OCI-LY1 (cell line): ENCODE data around the gene CA5A.
"Not testable (repeated sequence)": the region's sequence is repeated elsewhere in the genome, so short reads cannot be mapped to it uniquely, and the experiment has no call there.

Experiments
- H2AFZ ChIP-seq: fragments of 200-600 bp; sonication (generic), shearing (Covaris generic); 2 replicates; pipeline ENCODE4 v1.6.0; 2014; ENCODE audit warnings: antibody characterized with exemption, mild to moderate bottlenecking, low read length
- H3F3A ChIP-seq: fragments of 200-600 bp; sonication (generic), shearing (Covaris generic); 2 replicates; pipeline ENCODE4 v1.6.0; 2014; ENCODE audit warnings: mild to moderate bottlenecking, antibody characterized with exemption, low read length, moderate library complexity; ENCODE audit not compliant: insufficient read depth
- H3K27ac ChIP-seq: fragments of 200-600 bp; sonication (generic); 2 replicates; pipeline ENCODE4 v1.5.1; 2014; ENCODE audit warnings: low read length, mixed run types, mild to moderate bottlenecking, low read depth; ENCODE audit not compliant: poor library complexity, severe bottlenecking
- H3K27me3 ChIP-seq: fragments of 200-600 bp; sonication (generic); 2 replicates; pipeline ENCODE4 v1.6.0; 2014; ENCODE audit warnings: antibody characterized with exemption, mild to moderate bottlenecking, low read length, moderate library complexity; ENCODE audit not compliant: insufficient read depth
- H3K36me3 ChIP-seq: fragments of 200-600 bp; sonication (generic); 2 replicates; pipeline ENCODE4 v1.6.1; 2014; ENCODE audit warnings: mild to moderate bottlenecking, antibody characterized with exemption, low read length, moderate library complexity, mixed read lengths; ENCODE audit not compliant: insufficient read depth
- H3K4me1 ChIP-seq: fragments of 200-600 bp; sonication (generic); 2 replicates; pipeline ENCODE4 v1.5.1; 2014; ENCODE audit warnings: mild to moderate bottlenecking, low read length, moderate library complexity; ENCODE audit not compliant: insufficient read depth, severe bottlenecking
- H3K4me2 ChIP-seq: fragments of 200-600 bp; sonication (generic), shearing (Covaris generic); 2 replicates; pipeline ENCODE4 v1.6.1; 2014; ENCODE audit warnings: low read length
- H3K4me3 ChIP-seq: fragments of 200-600 bp; sonication (generic); 2 replicates; pipeline ENCODE4 v1.5.1; 2014; ENCODE audit warnings: low read length, low read depth, mild to moderate bottlenecking, mixed read lengths; ENCODE audit not compliant: poor library complexity, severe bottlenecking
- H3K79me2 ChIP-seq: fragments of 200-600 bp; shearing (Covaris generic); 2 replicates; pipeline ENCODE4 v1.6.1; 2016; ENCODE audit warnings: mixed run types, low read length, mixed read lengths; ENCODE audit not compliant: insufficient read depth
- H3K9ac ChIP-seq: fragments of 200-600 bp; sonication (generic), shearing (Covaris generic); 2 replicates; pipeline ENCODE4 v1.6.1; 2014; ENCODE audit warnings: mild to moderate bottlenecking, low read length, mixed read lengths
- H3K9me2 ChIP-seq: fragments of 200-600 bp; sonication (generic), shearing (Covaris generic); 2 replicates; pipeline ENCODE4 v1.6.1; 2014; ENCODE audit warnings: low read depth, mild to moderate bottlenecking, low read length, mixed read lengths
- H3K9me3 ChIP-seq: fragments of 200-600 bp; shearing (Covaris generic); 2 replicates; pipeline ENCODE4 v1.6.1; 2014; ENCODE audit warnings: low read length, mixed read lengths
- H4K20me1 ChIP-seq: fragments of 200-600 bp; sonication (generic), shearing (Covaris generic); 2 replicates; pipeline ENCODE4 v1.6.0; 2016; ENCODE audit warnings: mild to moderate bottlenecking, low read length; ENCODE audit not compliant: insufficient read depth
- CTCF ChIP-seq: fragments of 200-600 bp; sonication (generic), shearing (Covaris generic); IDR thresholded peaks from 2 replicates; pipeline ENCODE4 v1.5.1; 2017; ENCODE audit warnings: mild to moderate bottlenecking, antibody characterized with exemption, low read length, moderate library complexity, mixed read lengths
- EZH2 ChIP-seq: fragments of 200-600 bp; sonication (generic), shearing (Covaris generic); IDR thresholded peaks from 2 replicates; pipeline ENCODE4 v1.8.0; 2017; ENCODE audit warnings: borderline replicate concordance, mixed run types, mild to moderate bottlenecking, antibody characterized with exemption, low read length, moderate library complexity, mixed read lengths

CA5A gene

GRCh38 chr16:87983072-87983736 lies 46.9 kb upstream of the CA5A start:
- H2AFZ ChIP-seq, H3K4me1 ChIP-seq, H3K9me3 ChIP-seq, H3F3A ChIP-seq, H3K4me2 ChIP-seq, H3K9me2 ChIP-seq, H3K9ac ChIP-seq, H3K4me3 ChIP-seq, H3K27me3 ChIP-seq, H3K27ac ChIP-seq, H4K20me1 ChIP-seq, H3K79me2 ChIP-seq: not testable (repeated sequence)
- H3K36me3 ChIP-seq: peaks cover 32% of the 10 kb centered on the region
- peak; percentile 56 for TF ChIP-seq CTCF

GRCh38 chr16:87982581-87983041 lies 46.3 kb upstream of the CA5A start:
- H3K27ac ChIP-seq: no peak overlapping the region
- H3K9ac ChIP-seq: no peak overlapping the region
- H3K9me2 ChIP-seq: no peaks in the 10 kb centered on the region
- H3K36me3 ChIP-seq: peaks cover 32% of the 10 kb centered on the region
- H3K9me3 ChIP-seq: no peaks in the 10 kb centered on the region
- H3F3A ChIP-seq: no peaks in the 10 kb centered on the region
- H3K79me2 ChIP-seq: no peaks in the 10 kb centered on the region
- no peak overlapping the region for H3K4me3 ChIP-seq
- no peaks in the 10 kb centered on the region for H4K20me1 ChIP-seq
- no peak overlapping the region for H3K4me2 ChIP-seq
- no peaks in the 10 kb centered on the region for H3K27me3 ChIP-seq
- no peak overlapping the region for H2AFZ ChIP-seq
- H3K4me1 ChIP-seq: no peaks in the 10 kb centered on the region
- TF ChIP-seq EZH2 (no peak), CTCF (no peak)

GRCh38 chr16:87981376-87981775 lies 45.0 kb upstream of the CA5A start:
- not testable (repeated sequence) for H3K27ac ChIP-seq, H3K4me3 ChIP-seq, H3K27me3 ChIP-seq, H3K4me2 ChIP-seq, H4K20me1 ChIP-seq, H3K79me2 ChIP-seq, H3K9ac ChIP-seq, H2AFZ ChIP-seq, H3K9me3 ChIP-seq, H3K4me1 ChIP-seq, H3K9me2 ChIP-seq, H3F3A ChIP-seq
- peaks cover 35% of the 10 kb centered on the region for H3K36me3 ChIP-seq

DNA sequence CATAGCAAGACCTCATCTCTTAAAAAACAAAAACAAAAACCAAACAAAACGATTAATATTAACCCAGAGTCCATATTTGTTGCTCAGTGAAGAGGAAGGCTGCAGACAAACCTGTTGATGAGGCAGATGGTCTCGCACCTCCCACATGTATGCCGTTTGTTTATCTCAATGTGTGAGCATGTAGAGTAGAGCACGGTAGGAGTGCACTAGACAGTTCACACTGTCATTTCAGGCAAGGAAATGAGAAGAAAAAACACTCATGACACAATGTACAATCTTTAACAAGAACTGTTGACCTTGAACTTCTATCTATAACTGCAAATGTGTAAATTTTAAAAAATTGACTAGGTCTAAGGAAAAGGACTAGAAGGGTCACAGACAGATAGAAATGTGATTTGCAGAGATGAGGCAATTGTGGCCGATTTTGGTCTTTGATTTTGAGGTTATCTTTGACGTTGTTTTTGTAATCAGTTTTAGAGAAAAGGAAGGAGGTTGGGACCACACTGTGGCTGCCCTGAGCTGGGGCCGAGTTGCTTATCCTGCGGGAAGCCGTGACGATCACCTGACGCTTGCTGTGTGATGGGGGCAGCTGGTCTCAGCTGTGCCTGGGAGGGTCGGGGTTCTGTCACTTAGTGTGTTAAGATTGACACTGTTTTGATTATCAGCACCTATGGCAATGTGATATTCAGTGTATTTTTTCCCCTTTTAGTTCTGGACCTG lies 43.7 kb upstream of the CA5A start:
- H2AFZ ChIP-seq, H3K9me2 ChIP-seq, H3K9me3 ChIP-seq, H3K79me2 ChIP-seq, H3K4me2 ChIP-seq, H3K27ac ChIP-seq, H4K20me1 ChIP-seq, H3K4me3 ChIP-seq, H3K4me1 ChIP-seq, H3K9ac ChIP-seq, H3K27me3 ChIP-seq, H3F3A ChIP-seq: not testable (repeated sequence)
- peaks cover 29% of the 10 kb centered on the region for H3K36me3 ChIP-seq
